Memory B cell (primary cell): ENCODE measurements around the gene DOLPP1.

Experiments
- ATAC-seq: fragments of 150-1000 bp; cut with Tn5 transposase; 2 replicates; pipeline ENCODE4 v1.10.0; 2021; ENCODE audit warnings: low read depth, mild to moderate bottlenecking, moderate library complexity
- DNase-seq, 2 donors: peaks; one replicate each; pipeline ENCODE4 v3.0.0; 2022; ENCODE audit warnings: low spot score in 2 of 2
- H3K27ac Mint-ChIP-seq: one replicate; pipeline ENCODE4 v1.8.0; 2022; ENCODE audit warnings: mild to moderate bottlenecking, moderate library complexity, mixed read lengths
- H3K27me3 Mint-ChIP-seq: one replicate; pipeline ENCODE4 v1.8.0; 2022; ENCODE audit warnings: mixed read lengths
- H3K36me3 Mint-ChIP-seq: one replicate; pipeline ENCODE4 v1.8.0; 2022; ENCODE audit warnings: mild to moderate bottlenecking, mixed read lengths
- H3K4me1 Mint-ChIP-seq: one replicate; pipeline ENCODE4 v1.8.0; 2022; ENCODE audit warnings: mixed read lengths
- H3K4me3 Mint-ChIP-seq: one replicate; pipeline ENCODE4 v1.8.0; 2022; ENCODE audit warnings: mild to moderate bottlenecking, moderate library complexity, mixed read lengths
- H3K9me3 Mint-ChIP-seq: one replicate; pipeline ENCODE4 v1.8.0; 2022; ENCODE audit warnings: mixed read lengths

Gene DOLPP1

DNA sequence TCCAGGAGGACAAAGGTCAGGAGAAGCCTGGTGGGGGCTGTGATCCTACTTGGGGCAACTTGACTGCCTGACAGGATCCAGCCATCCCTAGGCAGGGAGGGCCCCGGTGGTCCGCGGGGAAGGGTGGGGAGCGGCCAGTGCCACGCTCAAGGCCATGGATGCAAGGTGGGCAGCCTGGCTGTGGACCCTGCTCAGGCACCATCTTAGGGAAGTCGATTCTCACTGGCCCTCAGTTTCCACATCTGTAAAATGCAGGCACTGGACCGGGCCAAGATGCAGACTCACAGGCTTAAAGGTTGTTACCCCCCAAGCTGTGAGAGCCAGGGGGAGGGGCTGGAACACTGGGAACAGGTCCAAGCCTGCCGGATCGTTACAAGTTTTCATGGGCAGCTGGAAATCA, 8.7 kb upstream of the DOLPP1 start:
- Mint-ChIP-seq H3K27ac (no peak overlapping the region), H3K9me3 (no peaks in the 10 kb centered on the region), H3K36me3 (no peaks in the 10 kb centered on the region), H3K4me3 (no peak overlapping the region), H3K4me1 (peaks cover 11% of the 10 kb centered on the region), H3K27me3 (no peaks in the 10 kb centered on the region)
- ATAC-seq: no peak
- no peak for DNase-seq

DNA sequence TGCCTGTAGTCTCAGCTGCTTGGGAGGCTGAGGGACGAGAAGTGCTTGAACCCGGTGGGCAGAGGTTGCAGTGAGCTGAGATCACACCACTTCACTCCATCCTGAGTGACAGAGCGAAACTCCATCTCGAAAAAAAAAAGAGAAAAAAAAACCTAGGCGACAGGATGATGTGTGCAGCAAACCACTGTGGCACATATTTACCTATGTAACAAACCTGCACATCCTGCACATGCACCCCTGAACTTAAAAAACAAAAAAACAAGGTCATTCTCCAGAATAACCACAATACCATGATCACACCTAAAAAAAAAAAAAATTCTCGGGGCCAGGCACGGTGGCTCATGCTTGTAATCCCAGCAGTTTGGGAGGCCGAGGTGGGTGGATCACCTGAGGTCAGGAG, 7.5 kb upstream of the DOLPP1 start:
- H3K4me3 Mint-ChIP-seq: no peak overlapping the region
- ATAC-seq: no peak

DNA sequence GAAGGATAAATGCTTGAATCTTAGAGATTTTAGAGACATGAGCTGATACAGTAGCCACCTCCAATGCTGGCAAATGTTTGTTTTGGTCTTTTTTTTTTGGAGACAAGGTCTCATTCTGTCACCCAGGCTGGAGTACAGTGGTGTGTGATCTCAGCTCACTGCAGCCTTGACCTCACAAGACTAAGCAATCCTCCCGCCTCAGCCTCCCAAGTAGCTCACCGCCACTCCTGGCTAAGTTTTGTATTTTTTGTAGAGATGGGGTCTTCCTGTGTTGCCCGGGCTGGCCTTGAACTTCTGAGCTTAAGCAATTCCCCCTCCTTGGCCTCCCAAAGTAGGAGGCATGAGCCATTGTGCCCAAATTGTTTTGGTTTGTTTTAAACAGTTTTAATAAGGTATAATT, 6.8 kb upstream of the DOLPP1 start:
- no peaks in the 10 kb centered on the region for H3K36me3 Mint-ChIP-seq
- no peaks in the 10 kb centered on the region for H3K27me3 Mint-ChIP-seq
- H3K4me1 Mint-ChIP-seq: peaks cover 9% of the 10 kb centered on the region
- no peaks in the 10 kb centered on the region for H3K9me3 Mint-ChIP-seq
- ATAC-seq (no peak), DNase-seq (no peak)
- no peak overlapping the region for H3K4me3 Mint-ChIP-seq
- H3K27ac Mint-ChIP-seq: no peak overlapping the region

More for the DNA sequence above, 7.5 kb upstream of the DOLPP1 start:
- Mint-ChIP-seq H3K9me3 (no peaks in the 10 kb centered on the region), H3K36me3 (no peaks in the 10 kb centered on the region), H3K4me1 (peaks cover 11% of the 10 kb centered on the region), H3K27ac (no peak overlapping the region), H3K27me3 (no peaks in the 10 kb centered on the region)
- DNase-seq: no peak

DNA sequence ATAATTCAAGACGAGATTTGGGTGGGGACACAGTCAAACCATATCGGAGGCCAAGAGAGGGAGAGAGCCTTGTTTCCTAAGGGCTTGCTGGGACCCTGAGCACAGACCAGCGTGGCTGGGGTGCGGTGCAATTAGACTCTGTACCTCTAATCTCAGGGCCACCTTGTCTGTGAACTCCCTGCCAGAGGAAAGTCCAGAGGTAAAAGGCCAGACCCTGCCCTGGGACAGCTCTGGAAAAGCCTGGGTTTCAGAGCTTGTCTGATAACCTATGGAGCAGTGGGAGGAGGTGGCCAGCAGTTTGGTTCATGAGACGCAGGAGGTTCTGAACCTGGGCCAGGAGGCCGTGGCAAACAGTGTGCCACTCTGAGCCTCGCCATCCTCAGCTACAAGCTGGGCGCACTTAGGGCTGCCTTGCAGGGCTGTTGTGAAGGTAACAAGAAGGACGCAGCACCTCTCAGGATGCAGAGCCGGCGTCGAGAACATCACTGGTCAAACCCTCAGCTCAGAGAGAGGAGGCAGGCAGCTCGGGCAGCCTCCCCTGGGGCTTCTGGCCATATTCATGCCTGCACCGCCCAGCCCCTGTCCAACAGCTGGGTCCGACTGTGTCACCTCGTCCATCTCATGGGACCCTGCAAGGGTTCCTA, 4.8 kb upstream of the DOLPP1 start:
- H3K27me3 Mint-ChIP-seq: no peaks in the 10 kb centered on the region
- no peak for DNase-seq
- H3K9me3 Mint-ChIP-seq: no peaks in the 10 kb centered on the region
- H3K27ac Mint-ChIP-seq: no peak overlapping the region
- no peak overlapping the region for H3K4me3 Mint-ChIP-seq
- ATAC-seq: no peak
- H3K36me3 Mint-ChIP-seq: no peaks in the 10 kb centered on the region
- peaks cover 6% of the 10 kb centered on the region for H3K4me1 Mint-ChIP-seq

DNA sequence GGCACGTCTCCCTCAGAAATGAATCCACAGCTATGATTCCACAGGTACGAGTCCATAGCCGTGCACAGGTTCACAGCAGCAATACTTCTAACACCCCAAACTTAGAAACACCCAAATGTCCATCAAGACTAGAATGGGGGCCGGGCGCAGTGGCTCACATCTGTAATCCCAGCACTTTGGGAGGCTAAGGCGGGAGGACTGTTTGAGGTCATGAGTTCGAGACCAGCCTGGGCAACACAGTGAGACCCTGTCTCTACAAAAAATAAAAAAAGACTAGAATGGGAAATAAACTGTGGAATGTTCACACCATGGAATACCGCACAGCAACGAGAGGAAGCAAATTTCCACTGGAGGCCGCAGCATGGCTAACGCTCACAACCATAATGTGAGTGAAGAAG, 4.3 kb upstream of the DOLPP1 start:
- H3K4me3 Mint-ChIP-seq: no peak overlapping the region
- no peak for ATAC-seq
- H3K36me3 Mint-ChIP-seq: no peaks in the 10 kb centered on the region
- DNase-seq: no peak
- peaks cover 6% of the 10 kb centered on the region for H3K4me1 Mint-ChIP-seq
- no peaks in the 10 kb centered on the region for H3K27me3 Mint-ChIP-seq
- no peaks in the 10 kb centered on the region for H3K9me3 Mint-ChIP-seq
- H3K27ac Mint-ChIP-seq: no peak overlapping the region

DNA sequence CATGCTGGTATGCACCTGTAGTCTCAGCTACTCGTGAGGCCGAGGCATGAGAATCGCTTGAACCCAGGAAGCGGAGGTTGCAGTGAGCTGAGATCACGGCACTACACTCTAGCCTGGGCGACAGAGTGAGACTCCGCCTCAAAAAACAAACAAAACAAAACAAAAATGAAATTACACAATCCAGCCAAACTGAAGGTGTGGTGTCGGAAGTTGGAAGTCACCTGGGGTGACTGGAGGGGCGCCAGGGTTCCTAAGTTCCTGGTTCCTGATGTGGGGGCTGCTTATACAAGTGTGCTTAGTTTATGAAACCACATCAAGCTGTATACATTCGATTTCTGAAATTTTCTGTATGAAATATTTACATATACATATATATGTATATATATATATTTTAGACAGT, 3.7 kb upstream of the DOLPP1 start:
- no peaks in the 10 kb centered on the region for H3K36me3 Mint-ChIP-seq
- no peak overlapping the region for H3K27ac Mint-ChIP-seq
- peaks cover 9% of the 10 kb centered on the region for H3K4me1 Mint-ChIP-seq
- H3K27me3 Mint-ChIP-seq: no peaks in the 10 kb centered on the region
- DNase-seq (no peak), ATAC-seq (no peak)
- no peak overlapping the region for H3K4me3 Mint-ChIP-seq
- no peaks in the 10 kb centered on the region for H3K9me3 Mint-ChIP-seq

DNA sequence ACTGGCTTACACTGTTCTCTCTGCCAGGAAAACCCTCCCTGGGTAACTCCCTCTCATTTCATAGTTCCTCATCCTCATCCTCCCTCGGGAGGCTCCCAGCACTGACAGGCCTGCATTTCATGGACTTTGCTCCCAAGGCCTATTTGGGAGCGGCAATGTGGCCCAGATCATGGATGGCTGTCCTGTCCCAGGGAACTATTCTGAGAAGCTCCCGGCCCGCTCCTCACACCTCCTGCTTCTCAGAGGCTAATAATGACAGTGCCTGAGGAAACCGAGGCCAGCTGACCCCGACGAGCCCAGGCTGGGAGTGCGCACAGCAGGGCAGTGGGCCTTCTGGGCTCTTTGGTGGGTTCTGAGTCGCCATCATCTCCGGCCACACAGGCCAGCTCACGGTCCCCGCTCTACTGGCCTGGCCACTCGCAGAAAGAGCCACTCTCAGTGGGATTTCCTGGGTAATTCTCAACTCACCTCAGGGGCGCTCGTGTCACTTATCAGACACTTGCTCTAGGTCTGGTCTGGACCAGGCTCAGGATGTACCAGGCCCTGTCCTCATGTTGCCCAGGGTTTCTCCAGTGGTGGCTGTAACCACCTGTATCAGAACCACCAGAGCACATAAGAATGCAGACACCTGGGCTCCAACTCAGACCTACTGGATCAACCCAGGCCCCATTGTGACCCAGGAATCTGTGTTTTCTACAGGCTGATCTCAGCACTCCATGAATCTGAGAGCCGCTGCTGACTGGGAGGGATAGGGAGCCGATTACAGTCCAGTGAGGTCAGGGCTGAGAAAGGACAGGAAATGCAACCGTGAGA, 2.0 kb upstream of the DOLPP1 start:
- no peaks in the 10 kb centered on the region for H3K27me3 Mint-ChIP-seq
- ATAC-seq: no peak
- DNase-seq: no peak
- H3K9me3 Mint-ChIP-seq: no peaks in the 10 kb centered on the region
- peak overlapping the region; percentile 80 for H3K4me3 Mint-ChIP-seq
- no peak overlapping the region for H3K27ac Mint-ChIP-seq
- H3K36me3 Mint-ChIP-seq: no peaks in the 10 kb centered on the region
- peaks cover 15% of the 10 kb centered on the region for H3K4me1 Mint-ChIP-seq

DNA sequence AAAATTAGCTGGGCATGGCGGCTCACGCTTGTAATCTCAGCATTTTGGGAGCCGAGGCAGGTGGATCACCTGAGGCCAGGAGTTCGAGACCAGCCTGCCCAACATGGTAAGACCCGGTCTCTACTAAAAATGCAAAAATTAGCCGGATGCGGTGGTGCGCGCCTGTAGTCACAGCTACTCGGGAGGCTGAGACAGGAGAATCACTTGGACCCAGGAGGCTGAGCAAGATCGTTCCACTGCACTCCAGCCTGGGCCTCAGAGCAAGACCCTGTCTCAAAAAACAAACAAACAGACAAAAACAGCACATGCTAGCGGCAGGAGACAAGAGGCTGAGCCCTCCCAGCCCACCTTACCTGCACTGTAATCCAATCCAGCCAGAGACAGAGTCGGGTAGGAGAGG, 1.1 kb upstream of the DOLPP1 start:
- ATAC-seq (no peak), DNase-seq (no peak)
- peaks cover 15% of the 10 kb centered on the region for H3K4me1 Mint-ChIP-seq
- peak overlapping the region; percentile 80 for H3K4me3 Mint-ChIP-seq
- H3K27me3 Mint-ChIP-seq: no peaks in the 10 kb centered on the region
- H3K27ac Mint-ChIP-seq: no peak overlapping the region
- H3K9me3 Mint-ChIP-seq: no peaks in the 10 kb centered on the region
- H3K36me3 Mint-ChIP-seq: no peaks in the 10 kb centered on the region

DNA sequence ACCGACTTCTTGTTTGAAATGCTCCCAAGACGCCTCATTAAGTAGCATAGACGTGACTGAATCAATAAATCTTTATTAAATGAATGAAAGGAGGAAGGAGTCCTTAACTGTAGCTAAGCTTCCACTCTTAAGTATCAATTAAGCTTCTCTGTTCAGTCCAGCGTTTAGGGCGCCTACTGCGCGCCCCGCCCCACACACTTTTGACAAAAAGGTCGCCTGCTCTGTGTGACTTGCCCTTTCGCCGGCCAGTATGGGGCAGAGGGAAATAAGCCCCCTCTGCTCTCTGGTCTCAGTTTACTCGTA, 662 bp upstream of the DOLPP1 start:
- Mint-ChIP-seq H3K27me3 (no peaks in the 10 kb centered on the region), H3K9me3 (no peaks in the 10 kb centered on the region), H3K4me3 (peak overlapping the region; percentile 80), H3K4me1 (peaks cover 15% of the 10 kb centered on the region), H3K27ac (no peak overlapping the region), H3K36me3 (peaks cover 3% of the 10 kb centered on the region)
- DNase-seq (no peak), ATAC-seq (no peak)

DNA sequence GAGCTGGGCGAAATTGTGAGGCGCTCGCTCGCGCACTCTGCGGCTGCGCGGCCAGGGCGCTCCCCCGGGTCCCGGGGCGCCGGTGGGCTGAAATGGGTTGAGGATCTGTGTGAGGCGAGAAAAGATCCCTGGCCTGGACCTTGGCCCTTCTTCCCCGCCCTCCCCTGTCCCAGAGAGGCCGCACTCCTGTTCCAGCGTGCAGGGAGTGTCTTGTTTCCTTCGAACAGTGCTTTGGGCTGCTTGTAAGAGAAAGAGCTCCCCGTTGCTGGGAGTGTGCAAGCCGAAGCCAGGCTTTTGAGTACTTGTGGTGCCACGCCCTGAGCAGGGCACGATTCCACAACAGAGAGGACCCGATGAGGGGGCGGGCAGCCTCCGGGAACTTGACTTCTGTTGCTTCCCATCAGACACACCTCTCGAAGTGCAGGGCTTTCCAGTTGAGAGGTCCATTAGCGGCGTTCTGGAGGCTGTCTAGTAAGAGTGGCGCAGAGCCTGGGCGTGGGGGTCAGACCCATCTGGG, 535 bp downstream of the DOLPP1 start:
- DNase-seq (no peak), ATAC-seq (no peak)
- H3K36me3 Mint-ChIP-seq: peaks cover 3% of the 10 kb centered on the region
- peak overlapping the region; percentile 10 for H3K27ac Mint-ChIP-seq
- peak overlapping the region; percentile 80 for H3K4me3 Mint-ChIP-seq
- no peaks in the 10 kb centered on the region for H3K9me3 Mint-ChIP-seq
- no peaks in the 10 kb centered on the region for H3K27me3 Mint-ChIP-seq
- peaks cover 15% of the 10 kb centered on the region for H3K4me1 Mint-ChIP-seq

DNA sequence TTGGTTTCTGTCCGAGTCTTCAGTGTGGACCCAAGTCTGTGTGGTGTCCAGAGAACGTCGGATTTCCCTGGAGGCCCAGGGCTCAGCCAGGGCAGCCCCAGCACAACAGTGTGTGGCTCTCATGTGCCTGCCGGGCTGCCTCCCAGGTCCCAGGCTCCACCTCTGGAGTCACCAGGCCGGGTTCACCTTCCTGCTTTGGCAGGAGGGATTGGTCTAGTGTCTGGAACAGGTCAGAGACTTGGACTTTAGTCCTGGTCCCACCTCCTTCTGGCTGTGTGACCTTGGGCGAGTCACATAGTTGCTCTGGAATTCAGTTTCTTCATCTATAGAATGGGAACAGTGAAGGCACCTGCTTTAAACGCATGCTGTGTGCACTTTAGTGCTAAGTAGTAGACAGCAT, 3.2 kb downstream of the DOLPP1 start:
- Mint-ChIP-seq H3K4me3 (no peak overlapping the region), H3K27me3 (no peaks in the 10 kb centered on the region), H3K27ac (no peak overlapping the region), H3K36me3 (peaks cover 5% of the 10 kb centered on the region), H3K4me1 (peaks cover 11% of the 10 kb centered on the region), H3K9me3 (no peaks in the 10 kb centered on the region)
- ATAC-seq (no peak), DNase-seq (no peak)

DNA sequence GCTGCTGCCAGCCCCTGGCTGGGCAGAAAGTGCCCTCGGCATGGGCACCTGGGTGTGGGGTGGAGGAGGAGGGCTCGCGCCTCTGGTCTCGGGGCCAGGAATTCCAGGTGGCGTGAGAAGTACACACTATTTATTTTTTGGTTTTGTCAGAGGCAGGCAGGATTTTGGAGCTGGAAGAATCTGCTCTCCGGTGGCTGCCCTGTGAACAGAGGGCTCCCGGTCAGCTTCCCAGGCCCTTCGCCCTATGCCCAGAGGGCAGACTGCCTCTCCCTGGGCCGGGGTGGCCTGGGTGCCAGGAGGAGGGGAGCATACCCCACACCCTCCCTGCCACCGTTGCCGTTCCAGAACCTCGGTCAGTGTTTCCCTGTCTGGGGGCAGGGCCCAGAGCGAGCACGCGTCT, 8.3 kb downstream of the DOLPP1 start:
- Mint-ChIP-seq H3K4me1 (no peaks in the 10 kb centered on the region), H3K36me3 (peaks cover 5% of the 10 kb centered on the region), H3K27me3 (no peaks in the 10 kb centered on the region), H3K9me3 (no peaks in the 10 kb centered on the region), H3K4me3 (no peak overlapping the region), H3K27ac (no peak overlapping the region)
- ATAC-seq (no peak), DNase-seq (no peak)

DNA sequence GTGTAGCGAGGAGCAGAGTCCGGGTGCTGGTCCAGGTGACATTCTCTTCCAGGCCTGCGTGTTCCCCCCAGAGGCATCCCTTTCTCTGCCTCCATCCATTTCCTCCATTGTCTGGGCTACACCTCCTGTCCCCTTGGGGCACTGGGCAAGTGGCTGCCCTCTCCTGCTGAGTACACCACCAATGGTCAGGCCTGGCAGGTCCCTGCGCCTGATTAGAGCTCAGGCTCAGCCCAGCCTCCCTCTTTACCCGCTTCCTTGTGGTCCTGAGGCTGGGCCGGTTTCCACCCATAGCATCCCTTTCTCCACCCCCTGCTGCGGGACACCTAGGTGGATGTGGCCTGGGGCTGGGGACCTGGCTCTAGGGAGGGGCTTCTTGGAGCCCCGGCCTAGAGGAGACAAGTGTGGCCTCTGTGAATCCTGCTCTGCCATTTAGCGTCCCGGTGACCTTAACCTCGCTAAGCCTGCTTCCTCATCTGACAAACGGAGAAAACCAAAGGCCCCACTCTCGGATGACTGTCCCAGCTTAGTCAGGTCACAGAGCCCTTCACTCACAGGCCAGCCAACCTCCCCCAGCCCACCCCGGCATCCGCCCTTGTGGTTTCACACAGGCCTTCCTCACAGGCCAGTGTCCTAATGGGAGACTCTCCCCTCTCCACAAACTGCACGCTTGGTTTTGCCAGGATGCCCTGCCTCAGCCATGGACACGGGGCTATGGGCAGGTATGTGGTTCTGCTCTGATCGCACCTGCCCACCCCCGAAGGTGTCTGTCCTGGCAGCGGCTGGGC, 12.9 kb downstream of the DOLPP1 start:
- ATAC-seq: no peak
- H3K36me3 Mint-ChIP-seq: no peaks in the 10 kb centered on the region

DNA sequence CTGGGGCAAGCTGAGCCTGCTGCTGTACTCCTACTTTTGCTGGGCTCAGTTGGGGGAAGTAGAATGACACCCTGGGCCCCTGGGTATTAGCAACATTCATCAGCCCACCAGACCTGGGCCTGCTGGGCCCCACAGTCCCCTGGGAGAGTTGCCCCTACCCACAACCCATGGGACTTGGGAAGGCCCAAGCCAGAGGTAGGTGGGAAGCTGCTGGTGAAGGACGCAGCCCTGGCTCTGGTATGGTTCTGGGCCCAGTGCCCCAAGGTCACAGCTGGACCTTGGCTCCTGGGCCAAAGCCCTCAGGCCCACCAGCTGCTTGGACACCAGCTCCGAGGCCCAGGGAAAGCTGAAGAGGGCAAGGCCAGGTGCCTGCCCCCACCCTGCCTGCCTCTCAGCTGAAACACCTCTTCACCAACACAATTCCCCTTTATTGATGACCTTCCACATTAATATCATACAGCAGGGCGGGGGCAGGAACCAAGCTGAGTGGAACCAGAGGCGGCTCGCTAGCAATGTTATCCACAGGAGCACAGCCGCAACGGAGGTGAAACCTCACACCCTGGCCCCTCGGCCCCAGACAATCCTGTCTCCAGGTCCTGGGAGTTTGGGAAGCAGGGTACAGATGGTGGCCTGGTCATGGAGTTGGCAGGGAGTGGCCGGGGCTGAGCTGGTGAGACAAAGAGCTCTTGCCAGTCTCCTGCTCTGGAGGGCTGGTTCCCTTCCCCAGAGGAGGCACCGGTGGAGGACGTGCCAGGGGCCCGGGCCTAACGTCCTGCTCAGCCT, 13.7 kb downstream of the DOLPP1 start:
- Mint-ChIP-seq H3K36me3 (no peaks in the 10 kb centered on the region), H3K27ac (no peak overlapping the region), H3K4me1 (no peaks in the 10 kb centered on the region), H3K9me3 (no peaks in the 10 kb centered on the region), H3K4me3 (no peak overlapping the region), H3K27me3 (no peaks in the 10 kb centered on the region)
- no peak for ATAC-seq
- no peak for DNase-seq

More for the DNA sequence above, 12.9 kb downstream of the DOLPP1 start:
- Mint-ChIP-seq H3K9me3 (no peaks in the 10 kb centered on the region), H3K4me3 (no peak overlapping the region), H3K4me1 (no peaks in the 10 kb centered on the region), H3K27me3 (no peaks in the 10 kb centered on the region), H3K27ac (no peak overlapping the region)
- DNase-seq: no peak
